DOHH2 (cell line): ENCODE results near the gene OSBPL10.

Experiments
- H3F3A ChIP-seq: fragments of 200-600 bp; sonication (generic), shearing (Covaris generic); 2 replicates; pipeline ENCODE4 v1.6.0; 2016; ENCODE audit warnings: antibody characterized with exemption, mild to moderate bottlenecking; ENCODE audit not compliant: control insufficient read depth, insufficient read depth
- H3K27ac ChIP-seq: fragments of 200-600 bp; sonication (generic); 2 replicates; pipeline ENCODE4 v1.5.1; 2014; ENCODE audit warnings: low read depth, mild to moderate bottlenecking, low read length, moderate library complexity
- H3K27me3 ChIP-seq: fragments of 200-600 bp; sonication (generic); 2 replicates; pipeline ENCODE4 v1.6.1; 2014; ENCODE audit warnings: mild to moderate bottlenecking, low read length, mixed read lengths; ENCODE audit not compliant: control insufficient read depth
- H3K36me3 ChIP-seq: fragments of 200-600 bp; sonication (generic); 2 replicates; pipeline ENCODE4 v1.6.1; 2014; ENCODE audit warnings: mild to moderate bottlenecking, low read length, moderate library complexity, mixed read lengths; ENCODE audit not compliant: control insufficient read depth
- H3K4me1 ChIP-seq: fragments of 200-600 bp; sonication (generic); 2 replicates; pipeline ENCODE4 v1.6.1; 2014; ENCODE audit warnings: mild to moderate bottlenecking, low read length, mixed read lengths; ENCODE audit not compliant: control insufficient read depth
- H3K4me2 ChIP-seq: fragments of 200-600 bp; sonication (generic); 2 replicates; pipeline ENCODE4 v1.6.0; 2014; ENCODE audit warnings: mild to moderate bottlenecking, low read length, moderate library complexity
- H3K4me3 ChIP-seq: fragments of 200-600 bp; sonication (generic); 2 replicates; pipeline ENCODE4 v1.5.1; 2014; ENCODE audit warnings: mild to moderate bottlenecking, low read length, mixed read lengths
- H3K79me2 ChIP-seq: fragments of 200-600 bp; sonication (generic); 2 replicates; pipeline ENCODE4 v1.6.1; 2014; ENCODE audit warnings: mild to moderate bottlenecking, low read length, mixed read lengths; ENCODE audit not compliant: control insufficient read depth
- H3K9me2 ChIP-seq: fragments of 200-600 bp; sonication (generic); replicated peaks from 2 replicates; pipeline ENCODE4 v1.6.1; 2014; ENCODE audit warnings: mild to moderate bottlenecking, low read length, mixed read lengths; ENCODE audit not compliant: control insufficient read depth
- H3K9me3 ChIP-seq: fragments of 200-600 bp; sonication (generic); 2 replicates; pipeline ENCODE4 v1.6.1; 2014; ENCODE audit warnings: antibody characterized with exemption, low read length, mixed read lengths; ENCODE audit not compliant: control insufficient read depth, insufficient read depth
- H4K20me1 ChIP-seq: fragments of 200-600 bp; sonication (generic); 2 replicates; pipeline ENCODE4 v1.6.0; 2014; ENCODE audit warnings: low read depth, mild to moderate bottlenecking, antibody characterized with exemption, low read length, moderate library complexity; ENCODE audit not compliant: control insufficient read depth, insufficient read depth
- CTCF ChIP-seq: fragments of 200-600 bp; sonication (generic); IDR thresholded peaks from one replicate; pipeline ENCODE4 v1.5.1; 2014; ENCODE audit warnings: antibody characterized with exemption, mild to moderate bottlenecking, low read depth, low read length; ENCODE audit not compliant: poor library complexity, severe bottlenecking
- EZH2phosphoT487 ChIP-seq: fragments of 200-600 bp; sonication (generic); IDR thresholded peaks from 2 replicates; pipeline ENCODE4 v1.6.1; 2017; ENCODE audit warnings: borderline replicate concordance, mild to moderate bottlenecking, antibody characterized with exemption, low read length, moderate library complexity, mixed read lengths

OSBPL10 gene

DNA sequence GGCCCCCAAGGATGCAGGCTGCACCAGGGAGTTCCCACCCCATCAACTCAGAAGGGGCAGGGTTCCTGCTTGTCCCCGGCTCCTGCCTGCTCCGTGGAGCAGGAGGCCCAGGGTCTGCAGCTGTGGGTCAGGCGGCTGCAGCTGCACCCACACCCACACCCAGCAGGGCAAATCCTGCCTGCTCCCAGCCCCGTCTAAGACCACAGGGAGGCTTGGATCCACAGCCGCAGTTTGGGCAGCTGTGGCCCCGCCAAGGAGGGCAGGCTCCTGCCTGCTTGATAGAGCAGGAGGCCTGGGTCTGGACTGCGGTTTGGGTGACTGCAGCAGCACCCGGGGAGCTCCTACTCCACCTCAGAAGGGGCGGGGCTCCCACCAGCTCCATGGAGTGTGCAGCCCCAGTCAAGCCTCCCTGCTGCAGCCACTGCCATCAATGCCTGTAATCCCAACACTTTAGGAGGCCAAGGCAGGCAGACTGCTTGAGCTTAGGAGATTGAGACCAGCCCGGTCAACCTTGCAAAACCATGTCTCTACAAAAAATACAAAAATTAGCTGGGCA, 163.6 kb downstream of the OSBPL10 start:
- no peaks in the 10 kb centered on the region for H3F3A ChIP-seq
- peaks cover 31% of the 10 kb centered on the region for H3K36me3 ChIP-seq
- H3K9me2 ChIP-seq = no peaks in the 10 kb centered on the region
- H3K4me3 ChIP-seq = no peak overlapping the region
- no peaks in the 10 kb centered on the region for H3K27me3 ChIP-seq
- no peak for TF ChIP-seq EZH2phosphoT487
- TF ChIP-seq CTCF = no peak
- no peaks in the 10 kb centered on the region for H3K4me1 ChIP-seq
- no peaks in the 10 kb centered on the region; the same call in 1 of the 2 replicates for H4K20me1 ChIP-seq
- H3K9me3 ChIP-seq = no peaks in the 10 kb centered on the region
- H3K27ac ChIP-seq = no peak overlapping the region
- peaks cover 15% of the 10 kb centered on the region for H3K79me2 ChIP-seq
- H3K4me2 ChIP-seq = no peak overlapping the region

DNA sequence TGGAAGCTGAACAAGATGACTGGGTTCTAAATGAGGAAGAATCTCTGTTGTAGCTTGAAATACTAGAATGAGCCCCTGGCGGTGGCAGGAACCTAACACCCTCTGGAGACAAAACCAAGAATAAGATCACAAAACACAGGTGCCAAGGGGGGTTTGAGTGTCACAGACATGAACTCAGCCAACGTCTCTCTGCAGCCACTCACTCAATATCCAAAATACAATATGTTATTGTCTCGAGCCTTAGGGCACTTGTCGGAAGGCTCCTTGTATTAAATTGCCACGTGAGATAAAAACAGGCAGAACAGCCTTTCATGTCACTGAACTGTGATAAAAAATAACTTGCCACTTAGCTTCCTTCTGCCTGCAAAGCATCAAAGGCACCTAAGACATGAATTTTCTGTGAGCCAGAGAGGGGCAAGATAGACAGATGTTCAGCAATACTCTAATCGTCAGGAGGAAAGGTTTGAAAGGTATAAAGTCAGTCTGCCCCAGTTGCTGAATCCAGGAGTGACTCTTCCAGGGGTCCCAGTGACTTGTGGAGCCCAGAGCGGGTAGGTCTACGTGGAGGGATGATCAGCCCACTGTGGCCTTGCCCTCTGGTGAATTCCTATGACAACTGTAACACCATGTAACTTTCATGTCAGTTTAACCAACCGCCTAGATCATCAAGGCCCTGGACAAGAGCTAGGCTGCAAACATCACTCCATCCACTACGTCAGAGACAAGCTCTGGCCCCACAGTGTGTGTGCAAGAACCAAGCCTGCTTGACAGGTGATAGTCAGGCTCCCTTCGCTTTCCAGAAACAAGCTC, 165.2 kb downstream of the OSBPL10 start:
- Histone ChIP-seq H3F3A (no peaks in the 10 kb centered on the region), H3K27ac (no peak overlapping the region), H3K4me1 (no peaks in the 10 kb centered on the region), H3K4me3 (no peak overlapping the region), H3K9me2 (no peaks in the 10 kb centered on the region), H3K9me3 (no peaks in the 10 kb centered on the region), H3K79me2 (peaks cover 6% of the 10 kb centered on the region), H4K20me1 (no peaks in the 10 kb centered on the region; the same call in 1 of the 2 replicates), H3K36me3 (peaks cover 24% of the 10 kb centered on the region), H3K27me3 (no peaks in the 10 kb centered on the region), H3K4me2 (no peak overlapping the region)
- no peak for TF ChIP-seq EZH2phosphoT487
- no peak for TF ChIP-seq CTCF

- Histone ChIP-seq H3K9me3 (no peaks in the 10 kb centered on the region), H3K27me3 (no peaks in the 10 kb centered on the region), H3K27ac (no peak overlapping the region), H3K79me2 (peaks cover 8% of the 10 kb centered on the region), H3K4me1 (no peaks in the 10 kb centered on the region), H3F3A (0 out of 2 replicates have a peak, but pooled peaks cover 2% of the 10 kb centered on the region), H3K36me3 (peaks cover 23% of the 10 kb centered on the region), H3K4me3 (no peak overlapping the region), H4K20me1 (no peaks in the 10 kb centered on the region; the same call in 1 of the 2 replicates), H3K9me2 (no peaks in the 10 kb centered on the region), H3K4me2 (no peak overlapping the region)
- TF ChIP-seq EZH2phosphoT487 (no peak), CTCF (no peak)
These were observed 166.1 kb downstream of the OSBPL10 start for GRCh38 chr3:31815006-31815405.
